GM12891 (cell line): Measurements from ENCODE around the gene FAM193A.
"Not testable (repeated sequence)": the region's sequence is repeated elsewhere in the genome, so short reads cannot be mapped to it uniquely, and the experiment has no call there.

Experiments
- POLR2A ChIP-seq: IDR thresholded peaks from 2 replicates; pipeline ENCODE4 v1.6.1; 2011; ENCODE audit warnings: low read depth, low read length, control low read depth
- POLR2AphosphoS5 ChIP-seq: IDR thresholded peaks from 2 replicates; pipeline ENCODE4 v1.6.1; 2011; ENCODE audit warnings: low read depth, low read length, control low read depth
- TAF1 ChIP-seq: IDR thresholded peaks from 2 replicates; pipeline ENCODE4 v1.6.1; 2011; ENCODE audit warnings: low read depth, low read length, control low read depth

DNA sequence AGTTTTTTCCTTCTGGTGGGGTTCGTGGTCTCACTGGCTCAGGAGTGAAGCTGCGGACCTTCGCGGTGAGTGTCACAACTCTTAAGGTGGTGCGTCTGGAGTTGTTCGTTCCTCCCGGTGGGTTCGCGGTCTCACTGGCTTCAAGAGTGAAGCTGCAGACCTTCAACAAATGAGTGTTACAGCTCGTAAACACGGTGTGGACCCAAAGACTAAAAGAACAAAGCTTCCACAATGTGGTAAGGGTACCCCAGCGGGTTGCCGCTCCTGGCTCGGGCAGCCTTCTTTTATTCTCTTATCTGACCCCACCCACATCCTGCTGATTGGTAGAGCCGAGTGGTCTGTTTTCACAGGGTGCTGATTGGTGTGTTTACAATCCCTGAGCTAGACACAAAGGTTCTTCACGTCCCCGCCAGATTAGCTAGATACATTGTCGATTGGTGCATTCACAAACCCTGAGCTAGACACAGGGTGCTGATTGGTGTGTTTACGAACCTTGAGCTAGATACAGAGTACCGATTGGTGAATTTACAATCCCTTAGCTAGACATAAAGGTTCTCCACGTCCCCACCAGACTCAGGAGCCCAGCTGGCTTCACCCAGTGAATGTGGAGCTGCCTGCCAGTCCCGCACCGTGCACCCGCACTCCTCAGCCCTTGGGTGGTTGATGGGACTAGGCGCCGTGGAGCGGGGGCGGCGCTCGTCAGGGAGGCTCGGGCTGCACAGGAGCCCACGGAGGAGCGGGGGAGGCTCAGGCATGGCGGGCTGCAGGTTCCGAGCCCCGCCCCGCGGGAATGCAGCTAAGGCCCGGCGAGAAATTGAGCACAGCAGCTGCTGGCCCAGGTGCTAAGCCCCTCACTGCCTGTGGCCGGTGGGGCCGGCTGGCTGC, 226.3 kb downstream of the FAM193A start:
- TF ChIP-seq POLR2AphosphoS5, POLR2A, TAF1: not testable (repeated sequence)
